ENCODE data around the gene LRRC14B. TPM values are rescaled to one million over a fixed set of nuclear protein-coding genes. Genes with fewer than 3 reads are reported as not detected.
"Not testable (repeated sequence)": the region's sequence is repeated elsewhere in the genome, so short reads cannot be mapped to it uniquely, and the experiment has no call there.

The LRRC14B gene
- total RNA-seq, 1 experiment from 2014 or later: not detected

GRCh38 chr5:206927-207536 lies 15.7 kb downstream of the LRRC14B start:
- DNase-seq (ENCODE audit: low spot score): no peak

DNA sequence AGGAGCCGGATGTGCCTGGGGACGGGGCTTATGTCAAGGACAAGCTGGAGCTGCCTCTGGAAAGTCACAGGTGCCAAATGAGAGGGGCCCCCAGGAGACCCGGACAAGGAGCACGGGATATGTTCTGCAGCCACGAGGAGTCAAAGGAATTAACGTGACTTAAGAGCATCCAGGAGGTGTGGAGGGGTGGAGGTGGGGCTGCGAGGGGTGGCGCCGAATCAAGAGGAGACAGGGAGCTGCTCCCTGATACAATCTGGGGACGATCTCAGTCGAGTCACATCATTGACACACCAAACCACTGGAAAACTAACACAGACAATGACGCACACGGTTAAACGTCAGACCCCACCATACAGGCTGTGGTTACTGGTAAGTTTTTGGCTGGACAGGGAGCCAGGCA lies 16.3 kb downstream of the LRRC14B start:
- DNase-seq (ENCODE audit: low spot score): no peak

- no peak for DNase-seq (ENCODE audit: low spot score)
Measured at GRCh38 chr5:208449-209114, 17.3 kb downstream of the LRRC14B start.

- DNase-seq (ENCODE audit: low spot score): no peak
Measured at GRCh38 chr5:213803-214395, 22.6 kb downstream of the LRRC14B start.

DNA sequence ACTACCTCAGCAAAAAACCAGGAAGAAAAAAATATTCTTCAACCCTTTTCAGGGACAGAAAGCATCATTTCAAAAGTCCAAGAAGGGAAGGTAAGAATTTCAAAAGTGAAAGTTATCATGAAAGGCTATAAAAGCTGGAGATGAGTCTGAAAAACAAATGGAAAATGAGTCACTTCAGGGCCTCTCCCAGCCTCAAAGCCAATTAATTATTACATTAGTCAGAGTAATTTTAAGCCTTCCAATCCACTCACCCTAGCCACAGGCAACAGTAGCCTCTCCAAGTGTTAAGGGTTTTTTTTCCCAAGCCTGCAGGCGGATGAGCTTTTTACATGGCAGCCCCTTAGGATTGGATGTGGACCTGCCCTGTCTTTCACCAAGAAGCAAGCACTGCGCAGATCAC lies 24.0 kb downstream of the LRRC14B start:
- DNase-seq (ENCODE audit: low spot score): not testable (repeated sequence)

DNA sequence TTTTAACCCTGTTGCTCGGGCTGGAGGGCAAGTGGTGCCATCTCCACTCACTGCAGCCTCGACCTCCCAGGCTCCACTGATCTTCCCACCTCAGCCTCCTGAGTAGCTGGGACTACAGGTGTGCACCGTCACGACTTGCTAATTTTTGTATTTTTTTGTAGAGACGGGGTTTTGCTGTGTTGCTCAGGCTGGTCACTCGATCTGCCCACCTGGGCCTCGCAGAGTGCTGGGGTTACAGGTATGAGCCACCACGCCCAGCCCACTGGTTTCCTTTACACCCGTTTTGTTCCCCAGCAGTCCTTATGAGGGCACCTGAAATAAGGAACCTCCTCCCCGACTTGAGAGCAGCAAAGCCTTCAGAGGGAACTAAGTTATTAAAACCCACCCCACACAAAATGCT lies 24.8 kb downstream of the LRRC14B start:
- not testable (repeated sequence) for DNase-seq (ENCODE audit: low spot score)

DNA sequence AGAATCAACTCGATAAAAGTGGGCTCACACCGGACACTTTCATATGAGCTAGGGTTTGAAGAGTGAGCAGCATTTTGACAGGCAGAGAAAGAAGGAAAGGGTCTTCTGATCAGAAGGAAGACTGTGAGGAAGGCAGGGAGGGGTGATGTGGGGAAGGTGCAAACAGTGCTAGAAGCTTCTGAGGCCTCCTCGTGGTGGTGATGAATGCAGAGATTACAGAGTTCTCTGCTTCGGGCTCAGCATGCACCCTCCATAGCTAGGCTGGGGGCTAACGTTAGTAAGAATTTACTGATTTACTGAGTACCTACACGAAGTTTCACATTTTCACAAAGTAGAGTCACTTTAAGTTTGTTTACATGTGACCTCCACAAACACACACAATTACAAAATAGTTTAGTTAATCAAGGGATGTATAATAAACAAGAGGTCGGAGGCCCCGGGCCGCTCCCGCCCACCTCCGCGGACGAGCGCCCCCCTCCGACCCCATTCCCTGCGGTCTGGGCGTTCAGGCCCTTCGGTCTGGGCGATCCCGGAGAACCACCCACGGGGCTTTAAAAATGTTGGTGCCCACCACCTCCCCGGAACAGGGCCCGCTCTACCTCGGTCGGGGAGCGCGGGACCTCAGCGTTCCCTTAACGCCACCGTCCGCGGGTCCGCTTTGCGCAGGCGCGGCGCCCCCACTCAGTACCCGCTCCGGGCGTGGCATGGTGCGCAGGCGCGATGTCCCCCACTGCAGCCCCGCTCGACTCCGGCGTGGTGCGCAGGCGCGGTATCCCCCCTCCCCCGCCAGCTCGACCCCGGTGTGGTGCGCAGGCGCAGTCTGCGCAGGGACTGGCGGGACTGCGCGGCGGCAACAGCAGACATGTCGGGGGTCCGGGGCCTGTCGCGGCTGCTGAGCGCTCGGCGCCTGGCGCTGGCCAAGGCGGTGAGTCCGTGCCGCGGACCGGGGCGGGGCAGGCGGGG lies 26.5 kb downstream of the LRRC14B start, which contains the start of the genes CCDC127 and SDHA:
Gene CCDC127, minus strand, starts transcription at position 660 of the 963 bp plus-strand sequence. CDS start 1,304 bp downstream, outside the sequence.
Gene SDHA, plus strand, starts transcription at position 827 of the 963 bp plus-strand sequence. Its CDS starts 36 bp downstream, at position 863.
- peak; percentile 95 for DNase-seq (ENCODE audit: low spot score)

- DNase-seq (ENCODE audit: low spot score): no peak
Measured at GRCh38 chr5:218457-219291, 27.4 kb downstream of the LRRC14B start.

GRCh38 chr5:219460-219863 lies 28.2 kb downstream of the LRRC14B start:
- no peak for DNase-seq (ENCODE audit: low spot score)

DNA sequence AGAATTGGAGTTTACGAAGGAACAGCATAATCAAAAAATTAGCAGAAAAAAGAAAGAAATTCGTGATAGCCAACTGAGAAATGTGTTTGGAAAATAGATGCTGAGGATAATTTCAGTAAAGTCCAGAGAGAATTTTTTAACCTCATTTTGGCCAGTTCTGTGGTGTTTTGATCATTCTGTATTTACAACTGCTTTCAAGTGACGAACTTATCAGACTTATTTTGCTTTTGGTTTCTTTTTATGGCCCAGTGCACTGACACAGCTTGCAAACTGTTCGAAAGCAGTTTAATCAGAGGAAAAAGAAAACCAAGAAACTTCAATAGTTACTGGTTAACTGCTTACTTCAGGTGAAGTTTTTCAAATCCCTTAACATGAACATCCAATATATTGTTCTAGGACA lies 28.7 kb downstream of the LRRC14B start:
- DNase-seq (ENCODE audit: low spot score): no peak

- not testable (repeated sequence) for DNase-seq (ENCODE audit: low spot score)
Measured at GRCh38 chr5:222951-223715, 31.8 kb downstream of the LRRC14B start.

DNA sequence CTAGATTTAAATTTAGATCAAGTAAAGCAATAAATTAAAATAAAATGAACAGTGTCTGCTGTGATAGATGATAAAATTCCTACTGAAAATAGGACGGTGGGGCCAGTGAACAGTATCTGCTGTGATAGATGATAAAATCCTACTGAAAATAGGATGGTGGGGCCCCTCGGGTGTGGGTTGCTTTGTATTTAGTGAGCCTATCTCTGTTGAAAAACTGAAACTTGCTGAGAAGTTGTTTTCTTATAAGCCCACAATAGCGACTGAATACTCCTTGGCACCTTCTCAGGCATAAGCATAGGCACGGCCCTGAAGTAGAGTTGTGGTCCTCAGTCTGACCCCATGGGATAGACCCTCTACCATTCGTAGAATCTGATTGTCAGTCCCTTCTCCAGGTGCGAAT lies 32.5 kb downstream of the LRRC14B start:
- no peak for DNase-seq (ENCODE audit: low spot score)

DNA sequence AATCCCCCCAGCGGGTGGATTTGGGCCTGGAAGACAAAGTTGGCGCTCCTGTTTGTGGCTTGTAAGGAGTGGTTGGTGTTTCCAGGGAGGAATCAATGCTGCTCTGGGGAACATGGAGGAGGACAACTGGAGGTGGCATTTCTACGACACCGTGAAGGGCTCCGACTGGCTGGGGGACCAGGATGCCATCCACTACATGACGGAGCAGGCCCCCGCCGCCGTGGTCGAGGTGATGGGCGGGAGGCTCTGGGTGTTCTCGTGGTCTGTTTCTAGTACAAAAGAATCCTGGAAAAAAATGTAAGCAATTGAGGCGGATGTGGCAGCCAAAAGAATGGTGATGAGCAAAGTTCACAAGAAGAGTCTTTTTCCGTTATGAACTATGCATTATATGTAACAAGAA lies 34.0 kb downstream of the LRRC14B start:
- no peak for DNase-seq (ENCODE audit: low spot score)

- DNase-seq (ENCODE audit: low spot score): not testable (repeated sequence)
Measured at GRCh38 chr5:227375-227774, 36.1 kb downstream of the LRRC14B start.

DNA sequence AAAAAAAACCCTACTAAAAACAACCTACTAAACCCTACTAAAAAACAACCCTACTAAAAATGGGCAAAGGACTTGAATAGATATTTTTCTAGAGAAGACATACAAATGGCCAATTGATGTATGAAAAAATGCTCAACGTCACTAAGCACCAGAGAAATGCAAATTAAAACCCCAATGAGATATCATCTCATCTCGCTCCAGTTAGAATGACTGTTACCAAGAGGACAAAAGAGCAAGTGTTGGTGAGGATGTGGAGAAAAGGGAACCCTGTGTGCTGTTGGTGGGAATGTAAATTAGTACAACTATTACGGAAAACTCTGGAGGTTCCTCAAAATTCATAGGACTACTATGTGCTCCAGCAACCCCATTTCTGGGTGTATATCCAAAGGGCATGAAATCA lies 37.6 kb downstream of the LRRC14B start:
- DNase-seq (ENCODE audit: low spot score): no peak

- DNase-seq (ENCODE audit: low spot score): no peak
Measured at GRCh38 chr5:230711-231110, 39.4 kb downstream of the LRRC14B start.

- DNase-seq (ENCODE audit: low spot score): no peak
Measured at GRCh38 chr5:231661-232060, 40.4 kb downstream of the LRRC14B start.

GRCh38 chr5:233426-233825 lies 42.1 kb downstream of the LRRC14B start:
- DNase-seq (ENCODE audit: low spot score): not testable (repeated sequence)

DNA sequence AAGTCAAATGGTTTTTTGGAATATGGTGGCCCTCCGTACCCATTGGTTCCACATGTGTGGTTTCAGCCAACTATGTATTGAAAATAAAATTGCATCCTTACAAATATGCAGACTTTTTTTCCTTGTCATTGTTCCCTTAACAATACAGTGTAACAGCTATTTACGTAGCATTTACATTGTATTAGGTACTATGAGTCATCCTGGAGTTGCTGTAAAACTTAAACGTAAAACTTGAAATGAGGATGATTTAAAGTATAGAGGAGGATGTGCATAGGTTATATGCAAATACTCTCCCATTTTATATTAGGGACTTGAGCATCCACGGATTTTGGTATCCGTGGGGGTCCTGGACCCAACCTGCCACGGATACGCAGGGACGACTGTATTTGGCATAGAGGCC lies 43.2 kb downstream of the LRRC14B start:
- DNase-seq (ENCODE audit: low spot score): no peak

DNA sequence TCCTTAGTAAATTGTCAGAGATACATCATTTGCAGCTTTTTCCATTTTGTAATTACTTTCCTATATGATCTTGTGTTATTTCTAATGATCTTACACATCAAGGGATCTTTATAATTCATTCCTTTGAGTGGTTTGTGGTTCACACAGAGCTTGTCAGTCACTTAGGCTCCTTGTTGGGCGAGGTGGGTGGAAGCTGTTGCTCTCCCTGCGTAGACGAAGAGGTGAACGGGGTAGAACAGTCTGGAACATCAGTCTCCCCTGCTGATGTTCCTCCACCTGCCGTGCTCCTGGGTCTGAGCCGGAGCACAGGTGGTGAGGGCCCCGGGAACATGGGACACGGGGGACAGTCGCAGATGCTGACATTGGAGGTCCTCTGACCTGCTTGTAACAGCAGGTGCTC lies 44.2 kb downstream of the LRRC14B start:
- DNase-seq (ENCODE audit: low spot score): not testable (repeated sequence)
